ENCODE data around the gene PAFAH1B1. TPM values are rescaled to one million over a fixed set of nuclear protein-coding genes. Genes with fewer than 3 reads are reported as not detected.

Gene PAFAH1B1
- 109 and 179 TPM in 2 replicates for total RNA-seq

DNA sequence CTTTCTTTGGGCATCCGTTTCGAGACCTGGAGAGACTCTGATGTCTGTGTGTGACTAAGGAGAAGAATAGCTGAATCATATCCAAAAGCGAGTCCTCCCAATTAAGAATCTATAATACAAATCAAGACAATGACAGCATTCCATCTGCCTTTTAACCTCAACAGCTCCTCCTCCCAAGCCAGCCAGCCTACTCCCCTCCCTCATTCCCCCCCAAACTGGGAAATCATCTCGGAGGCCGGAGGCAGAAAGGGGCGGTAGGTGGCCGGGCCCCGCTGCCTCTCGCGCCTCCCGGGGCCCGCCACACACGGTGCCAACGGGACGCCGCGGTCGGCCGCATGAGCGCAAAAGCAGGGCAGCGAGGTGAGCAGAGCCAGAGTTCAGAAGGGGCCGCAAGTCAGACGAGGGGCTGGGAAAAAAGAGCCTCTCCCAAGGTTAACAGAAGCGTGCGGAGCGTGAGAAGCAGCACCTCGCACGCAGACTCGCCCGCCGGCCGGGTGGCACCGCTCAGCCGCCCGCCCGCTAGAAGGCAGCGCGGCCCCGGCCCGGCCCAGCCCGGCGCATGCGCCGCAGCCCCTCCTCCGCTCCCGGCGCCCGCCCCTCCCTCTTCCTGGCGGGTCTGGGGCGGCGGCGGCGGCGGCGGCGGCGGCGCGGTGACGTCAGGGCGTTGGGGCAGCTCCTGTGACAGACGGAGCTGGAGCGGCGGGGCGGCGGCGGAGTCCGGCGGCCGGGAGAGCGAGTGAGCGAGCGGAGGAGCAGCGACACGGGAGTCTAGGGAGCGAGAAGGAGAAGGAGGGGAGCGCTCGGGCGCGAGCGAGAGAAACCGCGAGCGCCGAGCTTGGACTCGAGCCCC, at the start of gene PAFAH1B1:
Gene PAFAH1B1 (plus strand): TSS at position 684 of the 850 bp plus-strand sequence. CDS start 44,635 bp downstream, outside the sequence.

DNA sequence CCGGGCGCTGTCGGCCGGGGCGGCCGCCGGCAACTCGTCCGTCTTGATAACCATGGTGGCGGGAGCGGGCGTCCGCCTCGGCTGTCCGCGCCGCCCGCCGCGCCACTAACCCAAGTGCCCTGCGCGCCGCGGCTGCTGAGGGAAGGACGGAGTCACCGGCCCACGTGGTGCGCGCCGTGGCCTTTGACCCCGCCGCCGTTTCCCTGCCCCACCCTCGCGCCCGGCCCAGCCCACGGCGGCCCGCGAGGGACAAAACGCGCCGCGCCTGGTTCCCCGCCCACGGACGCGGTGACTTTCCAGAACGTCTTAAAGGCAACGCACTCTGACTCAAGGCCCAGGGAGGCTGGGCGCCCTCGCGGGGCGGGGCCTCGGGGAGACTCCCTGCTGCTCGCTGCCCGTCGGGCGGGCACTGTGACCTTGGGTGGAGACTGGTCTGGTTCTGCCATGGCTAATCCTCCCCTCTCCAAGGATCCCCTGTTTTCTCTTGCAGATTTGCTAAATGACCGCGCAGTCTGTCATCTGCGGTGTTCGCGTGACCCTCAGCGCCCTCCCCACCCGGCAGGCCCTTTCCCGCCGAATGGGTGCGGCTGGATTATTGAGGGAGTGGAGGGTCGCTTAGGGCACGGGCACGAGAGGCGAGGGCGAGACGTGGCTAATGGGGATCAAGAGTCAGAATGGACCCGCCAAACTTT, 118.3 kb downstream of the PAFAH1B1 start, which contains the start of gene CLUH:
Gene CLUH (minus strand): TSS at position 157 of the 692 bp plus-strand sequence. CDS start 103 bp downstream, at position 54.

Other genes with a start within 250 kb of the PAFAH1B1 start
- gene MNT, start 192.6 kb upstream of the PAFAH1B1 start, total RNA-seq = 6.8 and 14.6 TPM in 2 replicates
- 13.1 and 17.6 TPM in 2 replicates for gene METTL16, start 81.8 kb upstream of the PAFAH1B1 start, total RNA-seq
- gene CLUH, start 118.1 kb downstream of the PAFAH1B1 start, total RNA-seq = 24.1 and 64.5 TPM in 2 replicates
- not detected in 2 replicates for gene CCDC92B, start 156.0 kb downstream of the PAFAH1B1 start, total RNA-seq
- 0.23 and 0.30 TPM in 2 replicates for gene RAP1GAP2, start 202.8 kb downstream of the PAFAH1B1 start, total RNA-seq

Data from smooth muscle cell of the umbilical artery (primary cell).